GM18907 (cell line): Measurements from ENCODE around the gene SNRNP200.

ENCODE experiments used
- ATAC-seq: cut with Tn5 transposase; IDR thresholded peaks from one replicate; pipeline ENCODE4 v1.9.1; 2021; ENCODE audit warnings: mild to moderate bottlenecking, moderate library complexity; ENCODE audit not compliant: unreplicated experiment

SNRNP200 gene

GRCh38 chr2:96305091-96305978 lies at the start of gene SNRNP200:
Gene SNRNP200, minus strand, starts transcription at chr2:96305546. Its CDS starts 109 bp downstream, at chr2:96305437.
- ATAC-seq: peak; percentile 87

DNA sequence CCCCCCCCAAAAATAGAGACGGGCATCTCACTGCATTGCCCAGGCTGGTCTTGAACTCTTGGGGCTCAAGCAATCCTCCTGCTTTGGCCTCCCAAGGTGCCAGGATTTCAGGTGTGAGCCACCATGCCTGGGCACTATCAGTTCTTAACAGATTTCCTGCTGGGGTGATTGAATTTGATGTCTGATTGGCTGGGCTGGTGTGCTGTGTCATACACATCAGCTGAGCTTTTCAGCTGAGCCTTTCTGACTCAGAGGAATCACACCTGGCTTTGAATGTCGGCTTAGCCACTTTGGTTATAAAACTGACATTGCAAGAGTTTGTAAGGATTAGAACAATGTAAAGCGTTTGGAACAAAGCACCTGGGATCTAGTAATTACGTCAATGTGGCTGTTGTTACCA lies 49.1 kb upstream of the SNRNP200 start:
- ATAC-seq: no peak

DNA sequence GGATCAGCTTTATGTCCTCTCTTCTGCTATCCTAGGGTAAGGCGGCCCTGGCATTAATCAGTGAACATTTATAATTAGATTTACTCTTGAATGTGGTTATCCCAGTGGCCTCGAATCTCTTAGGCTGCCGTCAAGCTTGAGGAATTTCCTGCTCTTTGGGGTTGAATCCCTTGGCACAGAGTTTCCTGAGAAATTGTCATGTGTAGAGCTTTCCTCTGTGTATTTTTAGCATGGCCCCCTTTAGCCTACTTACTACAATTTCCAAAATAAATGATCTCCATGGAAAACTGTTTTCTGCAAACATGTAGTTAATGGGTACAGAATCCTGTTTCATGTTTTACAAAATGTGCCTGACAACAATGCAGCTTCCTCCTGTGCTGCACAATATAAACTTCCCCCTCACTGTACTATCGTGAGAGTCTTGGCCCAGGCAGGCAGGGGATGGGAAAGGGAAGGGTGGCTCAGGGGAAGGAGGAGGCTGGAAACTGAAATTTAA lies 48.3 kb upstream of the SNRNP200 start:
- no peak for ATAC-seq

- no peak for ATAC-seq
Measured at GRCh38 chr2:96353032-96353561, 47.8 kb upstream of the SNRNP200 start.

GRCh38 chr2:96347395-96347794 lies 42.0 kb upstream of the SNRNP200 start:
- no peak for ATAC-seq

GRCh38 chr2:96345868-96346462 lies 40.6 kb upstream of the SNRNP200 start:
- no peak for ATAC-seq

DNA sequence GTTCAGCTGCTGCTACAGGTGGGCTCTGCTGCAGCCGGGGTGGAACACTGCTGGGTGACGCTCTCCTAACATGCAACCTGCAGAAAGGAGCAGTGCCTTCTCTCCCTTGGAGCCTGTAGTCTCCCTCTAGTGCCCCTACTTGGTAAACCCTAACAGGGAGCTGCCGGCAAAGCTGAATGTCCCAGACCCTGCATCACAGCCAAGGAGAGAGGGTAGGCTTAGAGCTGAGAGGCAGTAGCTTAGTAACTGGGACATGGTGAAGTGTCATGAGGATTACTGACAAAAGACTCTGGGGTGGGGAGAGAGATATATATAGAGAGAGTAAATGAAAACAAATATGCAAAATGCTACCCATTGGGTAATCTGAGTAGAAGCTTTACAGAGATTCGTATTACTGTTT lies 40.1 kb upstream of the SNRNP200 start:
- ATAC-seq: no peak

DNA sequence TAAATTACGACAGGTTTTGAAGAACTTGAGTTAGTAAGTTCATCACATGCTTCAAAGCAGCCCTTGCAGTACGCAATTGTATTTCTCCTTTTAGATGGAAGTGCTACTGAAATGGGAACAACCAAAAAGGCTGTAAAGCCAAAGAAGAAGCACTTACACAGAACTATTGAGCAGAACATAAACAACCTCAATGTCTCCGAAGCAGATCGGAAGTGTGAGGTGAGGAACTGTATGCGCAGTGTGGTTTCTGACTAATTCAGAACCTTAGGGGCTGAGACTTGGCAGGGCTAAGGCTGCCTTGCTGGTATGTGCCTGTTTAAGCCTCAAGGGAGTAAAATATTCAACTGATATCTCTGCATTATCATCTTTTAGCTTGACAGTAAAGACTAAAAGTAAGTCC lies 38.7 kb upstream of the SNRNP200 start:
- ATAC-seq: peak; percentile 76

GRCh38 chr2:96342085-96342484 lies 36.7 kb upstream of the SNRNP200 start:
- ATAC-seq: no peak

DNA sequence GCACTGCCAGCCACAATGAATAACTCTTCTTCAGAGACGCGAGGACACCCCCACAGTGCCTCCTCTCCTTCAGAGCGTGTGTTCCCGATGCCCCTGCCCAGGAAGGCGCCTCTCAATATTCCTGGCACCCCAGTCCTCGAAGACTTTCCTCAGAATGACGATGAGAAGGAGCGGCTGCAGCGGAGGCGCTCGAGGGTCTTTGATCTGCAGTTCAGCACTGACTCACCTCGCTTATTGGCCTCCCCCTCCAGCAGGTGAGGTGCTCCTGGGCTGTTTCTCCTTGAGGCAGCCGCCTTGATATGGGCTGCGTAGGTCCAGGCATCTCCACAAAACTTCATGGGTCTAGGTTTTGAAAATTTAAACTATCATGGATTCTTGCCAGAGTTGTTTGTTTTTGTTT lies 36.3 kb upstream of the SNRNP200 start:
- no peak for ATAC-seq

DNA sequence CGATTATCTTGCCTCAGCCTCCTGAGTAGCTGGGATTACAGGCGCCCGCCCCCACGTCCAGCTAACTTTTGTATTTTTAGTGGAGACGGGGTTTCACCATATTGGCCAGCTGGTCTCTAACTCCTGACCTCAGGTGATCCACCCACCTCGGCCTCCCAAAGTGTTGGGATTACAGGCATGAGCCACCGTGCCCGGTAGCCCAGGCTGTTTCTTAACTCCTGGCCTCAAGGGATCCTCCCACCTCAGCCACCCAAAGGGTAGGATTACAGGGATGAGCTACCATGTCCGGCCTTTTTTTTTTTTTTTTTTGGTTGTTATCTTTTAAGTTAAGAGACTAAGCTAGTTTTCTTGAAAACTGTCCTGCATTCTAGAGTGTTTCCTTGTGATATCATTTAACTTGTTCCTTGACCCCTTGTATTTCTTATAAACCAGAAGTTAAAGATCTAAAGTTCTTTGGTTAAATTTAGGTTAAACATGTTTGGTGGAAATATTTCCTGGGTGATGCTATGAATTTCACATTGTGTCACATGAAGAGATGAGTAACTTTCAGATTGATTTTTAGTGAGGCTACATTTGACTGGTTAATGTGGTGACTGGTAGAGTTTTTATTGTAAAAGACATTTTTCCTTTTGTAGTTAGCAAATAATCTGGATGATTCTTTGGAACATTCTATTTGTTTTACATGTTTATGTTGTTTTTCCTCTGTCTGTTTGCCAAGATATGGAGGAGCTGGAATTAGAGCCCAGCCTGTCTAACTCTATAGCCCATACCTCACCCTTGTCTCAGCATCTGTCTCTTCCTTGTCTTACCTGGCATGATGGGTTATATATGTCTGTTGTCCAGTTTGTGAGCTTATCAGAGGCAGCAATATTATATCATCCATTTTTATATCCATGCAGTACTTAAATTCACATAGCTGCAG lies 35.4 kb upstream of the SNRNP200 start:
- no peak for ATAC-seq

DNA sequence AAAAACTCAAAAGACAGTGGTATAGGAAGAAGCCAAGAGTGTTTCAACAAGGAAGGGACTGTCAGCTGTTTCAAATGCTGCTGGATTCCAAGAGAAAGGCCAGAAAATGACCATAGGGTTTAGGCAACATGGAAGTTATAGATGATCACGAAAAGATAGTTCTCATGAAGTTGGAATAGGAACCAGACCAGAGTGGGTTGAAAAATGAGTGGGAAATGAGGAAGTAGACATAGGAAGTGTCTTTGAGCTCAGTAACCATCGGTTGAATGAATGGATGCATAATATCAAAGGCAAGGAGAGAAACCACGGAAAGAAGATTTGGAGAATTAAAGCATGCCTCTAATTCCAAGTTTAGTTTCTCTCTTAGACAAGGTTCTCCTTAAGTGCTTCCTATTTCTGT lies 31.5 kb upstream of the SNRNP200 start:
- no peak for ATAC-seq

GRCh38 chr2:96336104-96336775 lies 30.9 kb upstream of the SNRNP200 start:
- ATAC-seq: no peak

DNA sequence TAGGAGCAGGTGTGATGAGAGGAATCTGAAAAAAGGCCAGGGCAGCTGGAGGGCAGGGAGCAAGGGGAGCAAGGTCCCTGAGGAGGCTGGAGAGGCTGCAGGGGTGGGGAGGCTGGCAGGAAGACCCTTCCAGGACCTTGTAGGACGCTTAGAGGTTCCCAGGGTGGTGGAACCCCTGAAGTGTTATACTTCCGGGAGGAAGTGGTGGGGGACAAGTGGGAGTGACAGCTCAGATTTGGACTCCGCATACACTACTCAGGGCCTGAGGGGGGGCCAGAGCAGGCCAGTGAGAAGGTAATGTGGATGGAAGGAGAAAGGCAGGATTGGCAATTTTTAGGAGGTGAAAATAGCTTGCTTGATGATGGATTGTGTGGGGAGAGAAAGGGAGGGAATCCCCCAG lies 28.4 kb upstream of the SNRNP200 start:
- no peak for ATAC-seq

GRCh38 chr2:96330407-96330806 lies 25.1 kb upstream of the SNRNP200 start:
- ATAC-seq: no peak

GRCh38 chr2:96329874-96330273 lies 24.5 kb upstream of the SNRNP200 start:
- no peak for ATAC-seq

GRCh38 chr2:96329456-96329855 lies 24.1 kb upstream of the SNRNP200 start:
- ATAC-seq: no peak

- no peak for ATAC-seq
Measured at GRCh38 chr2:96326990-96327820, 21.9 kb upstream of the SNRNP200 start.

- ATAC-seq: no peak
Measured at GRCh38 chr2:96326564-96326963, 21.2 kb upstream of the SNRNP200 start.

GRCh38 chr2:96325884-96326255 lies 20.5 kb upstream of the SNRNP200 start:
- no peak for ATAC-seq
